GM12891 (cell line): ENCODE data around the gene THBD.

Source experiments
- DNase-seq: peaks from one replicate; pipeline ENCODE4 v3.0.0; 2011; ENCODE audit warnings: low spot score; ENCODE audit not compliant: insufficient read length
- FAIRE-seq: peaks from 2 replicates; lab custom pipeline; 2011; peaks lifted over from hg19 to GRCh38; lab: Jason Lieb, UNC
- PAX5 ChIP-seq: IDR thresholded peaks from 2 replicates; pipeline ENCODE4 v1.6.1; 2011; ENCODE audit warnings: low read length, moderate library complexity, mild to moderate bottlenecking; ENCODE audit not compliant: insufficient read depth, severe bottlenecking
- POLR2A ChIP-seq: IDR thresholded peaks from 2 replicates; pipeline ENCODE4 v1.6.1; 2011; ENCODE audit warnings: low read depth, low read length, control low read depth
- POLR2AphosphoS5 ChIP-seq: IDR thresholded peaks from 2 replicates; pipeline ENCODE4 v1.6.1; 2011; ENCODE audit warnings: low read depth, low read length, control low read depth
- POU2F2 ChIP-seq: IDR thresholded peaks from 2 replicates; pipeline ENCODE4 v1.6.1; 2011; ENCODE audit warnings: low read depth, mild to moderate bottlenecking, control low read depth, low read length, moderate library complexity
- SPI1 ChIP-seq: IDR thresholded peaks from 2 replicates; pipeline ENCODE4 v1.6.1; 2011; ENCODE audit warnings: low read depth, low read length, control low read depth
- TAF1 ChIP-seq: IDR thresholded peaks from 2 replicates; pipeline ENCODE4 v1.6.1; 2011; ENCODE audit warnings: low read depth, low read length, control low read depth

THBD gene

GRCh38 chr20:23003077-23003635 is 46.3 kb downstream of the THBD start:
- no peak for FAIRE-seq
- TF ChIP-seq POU2F2 = no peak
- TF ChIP-seq TAF1 = no peak
- no peak for TF ChIP-seq POLR2AphosphoS5
- TF ChIP-seq SPI1 = no peak
- no peak for TF ChIP-seq POLR2A
- TF ChIP-seq PAX5 = no peak
- no peak for DNase-seq

- TF ChIP-seq POLR2A = no peak
- TF ChIP-seq SPI1 = no peak
- no peak for TF ChIP-seq POU2F2
- no peak for TF ChIP-seq POLR2AphosphoS5
- TF ChIP-seq TAF1 = no peak
- TF ChIP-seq PAX5 = no peak
- DNase-seq (no peak), FAIRE-seq (no peak)
These were observed 47.2 kb downstream of the THBD start for GRCh38 chr20:23002276-23002675.

GRCh38 chr20:23000232-23000947 is 49.1 kb downstream of the THBD start:
- TF ChIP-seq POU2F2 (no peak), PAX5 (no peak), POLR2A (no peak), SPI1 (no peak), POLR2AphosphoS5 (no peak), TAF1 (no peak)
- FAIRE-seq = no peak
- DNase-seq = no peak

GRCh38 chr20:22999756-23000155 is 49.7 kb downstream of the THBD start:
- TF ChIP-seq POLR2AphosphoS5 (no peak), TAF1 (no peak), SPI1 (no peak), POU2F2 (no peak), POLR2A (no peak), PAX5 (no peak)
- no peak for DNase-seq
- FAIRE-seq = no peak

- FAIRE-seq (no peak), DNase-seq (no peak)
- no peak for TF ChIP-seq TAF1
- TF ChIP-seq POLR2A = no peak
- TF ChIP-seq POU2F2 = no peak
- no peak for TF ChIP-seq PAX5
- no peak for TF ChIP-seq SPI1
- TF ChIP-seq POLR2AphosphoS5 = no peak
These were observed 51.0 kb downstream of the THBD start for GRCh38 chr20:22998476-22998875.

GRCh38 chr20:22995923-22996322 is 53.5 kb downstream of the THBD start:
- FAIRE-seq (no peak), DNase-seq (no peak)
- TF ChIP-seq SPI1 (no peak), TAF1 (no peak), POLR2AphosphoS5 (no peak), POU2F2 (no peak), PAX5 (no peak), POLR2A (no peak)
